Loucy (cell line): Measurements from ENCODE around the gene LENG8.

ENCODE experiments used
- EZH2phosphoT487 ChIP-seq: fragments of 200-600 bp; IDR thresholded peaks from 2 replicates; pipeline ENCODE4 v1.6.1; 2018; ENCODE audit warnings: antibody characterized with exemption, mild to moderate bottlenecking, moderate library complexity, borderline replicate concordance
- TF ChIP-seq, protein P1 (sequence below): fragments of 200-600 bp; sonication (generic); conservative IDR thresholded peaks from 2 replicates; pipeline ENCODE4 v1.5.1; 2014; ENCODE audit warnings: mild to moderate bottlenecking, antibody characterized with exemption, low read length

DNA sequence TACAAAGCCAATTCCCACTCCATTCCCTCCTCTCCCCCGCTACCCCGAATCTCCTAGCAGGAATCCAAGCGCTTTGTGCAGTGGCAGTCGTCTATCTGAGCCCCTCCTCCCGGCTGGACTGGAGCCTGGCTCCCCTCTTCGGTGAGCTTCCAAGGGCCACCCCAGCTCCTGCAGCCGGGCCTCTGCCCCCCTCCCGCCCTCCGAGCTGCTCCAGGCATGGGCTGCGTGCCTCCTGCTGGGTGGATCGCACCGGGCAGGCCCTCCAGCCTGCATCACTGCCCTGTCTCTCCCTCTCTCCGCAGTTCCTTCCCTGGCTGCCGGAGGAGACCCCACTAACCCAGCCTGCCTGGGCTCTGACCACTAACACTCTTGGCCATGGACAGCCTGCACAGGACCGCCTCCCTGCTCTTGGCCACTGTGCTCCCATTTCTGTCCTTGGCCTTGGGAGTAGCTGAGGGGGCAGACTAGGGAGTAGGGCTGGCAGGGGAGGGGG is 12.9 kb upstream of the LENG8 start:
- TF ChIP-seq, protein P1, sequence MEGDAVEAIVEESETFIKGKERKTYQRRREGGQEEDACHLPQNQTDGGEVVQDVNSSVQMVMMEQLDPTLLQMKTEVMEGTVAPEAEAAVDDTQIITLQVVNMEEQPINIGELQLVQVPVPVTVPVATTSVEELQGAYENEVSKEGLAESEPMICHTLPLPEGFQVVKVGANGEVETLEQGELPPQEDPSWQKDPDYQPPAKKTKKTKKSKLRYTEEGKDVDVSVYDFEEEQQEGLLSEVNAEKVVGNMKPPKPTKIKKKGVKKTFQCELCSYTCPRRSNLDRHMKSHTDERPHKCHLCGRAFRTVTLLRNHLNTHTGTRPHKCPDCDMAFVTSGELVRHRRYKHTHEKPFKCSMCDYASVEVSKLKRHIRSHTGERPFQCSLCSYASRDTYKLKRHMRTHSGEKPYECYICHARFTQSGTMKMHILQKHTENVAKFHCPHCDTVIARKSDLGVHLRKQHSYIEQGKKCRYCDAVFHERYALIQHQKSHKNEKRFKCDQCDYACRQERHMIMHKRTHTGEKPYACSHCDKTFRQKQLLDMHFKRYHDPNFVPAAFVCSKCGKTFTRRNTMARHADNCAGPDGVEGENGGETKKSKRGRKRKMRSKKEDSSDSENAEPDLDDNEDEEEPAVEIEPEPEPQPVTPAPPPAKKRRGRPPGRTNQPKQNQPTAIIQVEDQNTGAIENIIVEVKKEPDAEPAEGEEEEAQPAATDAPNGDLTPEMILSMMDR: no peak
- no peak for TF ChIP-seq EZH2phosphoT487
